ENCODE results near the gene SIPA1L2.

DNA sequence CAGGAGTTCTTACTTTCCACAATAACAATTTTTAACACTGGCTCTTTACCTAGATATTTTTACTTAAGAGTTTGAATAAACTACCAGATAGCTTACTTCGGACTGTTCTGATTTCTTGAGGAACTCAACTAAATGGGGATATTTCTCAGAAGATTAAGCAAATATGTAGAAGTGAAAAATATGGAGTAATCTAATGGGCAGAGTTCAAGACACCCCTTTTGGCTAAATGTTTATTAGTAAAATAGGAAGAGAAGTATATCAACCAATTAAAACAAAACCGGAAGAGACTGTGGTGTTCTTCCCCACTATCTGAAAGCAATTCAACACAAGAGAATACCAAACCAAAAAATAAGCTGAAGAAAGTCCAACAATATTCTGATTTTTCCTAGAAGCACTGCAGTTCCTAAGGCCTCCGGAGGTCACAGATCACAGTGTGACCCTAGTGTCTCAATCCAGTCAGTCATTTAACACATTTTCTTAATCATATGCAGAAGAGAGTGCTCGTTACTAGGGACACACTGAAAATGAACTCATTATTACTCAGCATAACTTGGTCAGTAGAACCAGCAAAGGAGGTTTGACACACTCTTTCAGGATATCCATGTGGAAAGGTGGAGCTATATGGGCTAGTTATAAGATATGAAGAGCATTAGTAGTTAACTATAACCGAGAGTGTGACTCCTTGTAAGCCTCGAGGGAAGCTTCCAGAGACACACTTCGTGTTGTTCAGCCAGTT lies 5.2 kb downstream of the SIPA1L2 start:
- TF ChIP-seq, protein P1, sequence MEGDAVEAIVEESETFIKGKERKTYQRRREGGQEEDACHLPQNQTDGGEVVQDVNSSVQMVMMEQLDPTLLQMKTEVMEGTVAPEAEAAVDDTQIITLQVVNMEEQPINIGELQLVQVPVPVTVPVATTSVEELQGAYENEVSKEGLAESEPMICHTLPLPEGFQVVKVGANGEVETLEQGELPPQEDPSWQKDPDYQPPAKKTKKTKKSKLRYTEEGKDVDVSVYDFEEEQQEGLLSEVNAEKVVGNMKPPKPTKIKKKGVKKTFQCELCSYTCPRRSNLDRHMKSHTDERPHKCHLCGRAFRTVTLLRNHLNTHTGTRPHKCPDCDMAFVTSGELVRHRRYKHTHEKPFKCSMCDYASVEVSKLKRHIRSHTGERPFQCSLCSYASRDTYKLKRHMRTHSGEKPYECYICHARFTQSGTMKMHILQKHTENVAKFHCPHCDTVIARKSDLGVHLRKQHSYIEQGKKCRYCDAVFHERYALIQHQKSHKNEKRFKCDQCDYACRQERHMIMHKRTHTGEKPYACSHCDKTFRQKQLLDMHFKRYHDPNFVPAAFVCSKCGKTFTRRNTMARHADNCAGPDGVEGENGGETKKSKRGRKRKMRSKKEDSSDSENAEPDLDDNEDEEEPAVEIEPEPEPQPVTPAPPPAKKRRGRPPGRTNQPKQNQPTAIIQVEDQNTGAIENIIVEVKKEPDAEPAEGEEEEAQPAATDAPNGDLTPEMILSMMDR (IDR thresholded peaks at IDR 0.05): no peak
- no peak for TF ChIP-seq POLR2A (IDR thresholded peaks at IDR 0.05)
